HEK293 (cell line): ENCODE results near the gene HOXB4.

ENCODE experiments used
- ELK4 ChIP-seq: IDR thresholded peaks from 2 replicates; pipeline ENCODE4 v1.6.1; 2011; ENCODE audit warnings: mild to moderate bottlenecking, low read depth, low read length, borderline replicate concordance
- KLF1 ChIP-seq: fragments of 450-650 bp; formaldehyde crosslinking; IDR thresholded peaks from 2 replicates; pipeline ENCODE4 v1.5.1; 2016; ENCODE audit warnings: missing biosample characterization, missing genetic modification characterization
- SP7 ChIP-seq: fragments of 450-650 bp; formaldehyde crosslinking; IDR thresholded peaks from 2 replicates; pipeline ENCODE4 v1.5.1; 2016; ENCODE audit warnings: missing biosample characterization, missing genetic modification characterization
- ZBTB1 ChIP-seq: fragments of 450-650 bp; formaldehyde crosslinking; IDR thresholded peaks from 2 replicates; pipeline ENCODE4 v1.5.1; 2016; ENCODE audit warnings: missing biosample characterization, missing genetic modification characterization
- ZBTB49 ChIP-seq: fragments of 450-650 bp; formaldehyde crosslinking; IDR thresholded peaks from 2 replicates; pipeline ENCODE4 v1.5.1; 2016; ENCODE audit warnings: missing biosample characterization, missing genetic modification characterization, low read depth
- ZNF394 ChIP-seq: fragments of 450-650 bp; formaldehyde crosslinking; IDR thresholded peaks from 2 replicates; pipeline ENCODE4 v1.5.1; 2016; ENCODE audit warnings: missing biosample characterization, missing genetic modification characterization, mild to moderate bottlenecking, moderate library complexity, borderline replicate concordance
- TF ChIP-seq, protein P1 (sequence below): fragments of 450-650 bp; formaldehyde crosslinking; IDR thresholded peaks from 2 replicates; pipeline ENCODE4 v1.5.1; 2016; ENCODE audit warnings: missing biosample characterization, missing genetic modification characterization

DNA sequence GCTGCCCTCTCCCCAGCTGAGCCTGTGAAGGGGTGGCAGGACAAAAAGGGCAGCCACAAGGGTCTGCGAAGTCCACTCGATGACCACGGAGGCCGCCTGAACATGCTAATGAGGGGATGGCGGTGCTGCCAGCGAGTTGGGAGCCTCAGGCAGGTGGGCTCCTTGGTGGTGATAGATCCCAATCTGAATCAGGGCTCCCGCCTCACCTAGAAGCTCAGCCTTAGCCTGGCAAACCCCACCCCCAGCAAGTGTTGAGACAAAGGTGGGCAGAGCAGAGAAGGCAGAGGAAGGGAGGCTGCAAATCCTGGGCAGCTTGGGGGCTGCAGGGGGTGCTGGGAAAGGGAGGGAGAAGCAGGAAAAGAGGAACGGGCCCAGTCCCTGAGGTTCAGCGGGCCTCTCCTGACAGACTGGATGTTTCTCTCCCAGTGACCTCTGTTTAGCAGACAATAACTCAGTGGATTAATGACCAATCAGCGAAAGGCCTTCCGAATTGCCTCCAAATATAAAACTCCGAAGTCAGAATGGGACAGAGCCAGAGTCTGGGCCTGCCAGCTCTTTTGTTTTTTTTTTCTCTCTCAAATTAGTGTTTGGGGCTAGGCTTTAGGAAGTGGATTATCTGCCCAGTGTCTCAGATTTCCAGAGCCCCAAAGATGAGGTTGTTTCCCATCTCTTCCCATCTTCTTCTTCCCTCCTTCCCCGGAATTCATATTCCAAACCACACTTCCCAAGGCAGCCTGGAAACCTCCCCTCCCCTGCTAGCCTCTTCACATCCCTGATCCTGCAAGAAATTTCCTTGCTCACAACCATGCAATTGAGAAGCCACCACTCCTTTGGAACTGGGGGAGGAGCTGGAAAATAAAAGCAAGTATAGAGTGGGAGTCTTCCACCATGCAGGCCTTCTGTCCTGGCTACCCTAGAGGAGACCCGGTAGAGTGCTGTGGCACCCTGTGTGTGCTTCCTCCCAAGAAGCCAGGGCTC lies 18.0 kb downstream of the HOXB4 start:
- TF ChIP-seq, protein P1, sequence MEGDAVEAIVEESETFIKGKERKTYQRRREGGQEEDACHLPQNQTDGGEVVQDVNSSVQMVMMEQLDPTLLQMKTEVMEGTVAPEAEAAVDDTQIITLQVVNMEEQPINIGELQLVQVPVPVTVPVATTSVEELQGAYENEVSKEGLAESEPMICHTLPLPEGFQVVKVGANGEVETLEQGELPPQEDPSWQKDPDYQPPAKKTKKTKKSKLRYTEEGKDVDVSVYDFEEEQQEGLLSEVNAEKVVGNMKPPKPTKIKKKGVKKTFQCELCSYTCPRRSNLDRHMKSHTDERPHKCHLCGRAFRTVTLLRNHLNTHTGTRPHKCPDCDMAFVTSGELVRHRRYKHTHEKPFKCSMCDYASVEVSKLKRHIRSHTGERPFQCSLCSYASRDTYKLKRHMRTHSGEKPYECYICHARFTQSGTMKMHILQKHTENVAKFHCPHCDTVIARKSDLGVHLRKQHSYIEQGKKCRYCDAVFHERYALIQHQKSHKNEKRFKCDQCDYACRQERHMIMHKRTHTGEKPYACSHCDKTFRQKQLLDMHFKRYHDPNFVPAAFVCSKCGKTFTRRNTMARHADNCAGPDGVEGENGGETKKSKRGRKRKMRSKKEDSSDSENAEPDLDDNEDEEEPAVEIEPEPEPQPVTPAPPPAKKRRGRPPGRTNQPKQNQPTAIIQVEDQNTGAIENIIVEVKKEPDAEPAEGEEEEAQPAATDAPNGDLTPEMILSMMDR (tag by site-specific recombination), result no peak
- no peak for TF ChIP-seq ZBTB1 (tag by site-specific recombination)
- no peak for TF ChIP-seq SP7 (tag by site-specific recombination)
- TF ChIP-seq ZBTB49 (tag by site-specific recombination), result no peak
- TF ChIP-seq ZNF394 (tag by site-specific recombination), result no peak
- TF ChIP-seq ELK4, result no peak
- TF ChIP-seq KLF1, result no peak
